K562 (cell line): ENCODE measurements around the gene PCCA. TPM values are rescaled to one million over a fixed set of nuclear protein-coding genes. Genes with fewer than 3 reads are reported as not detected.

Source experiments
- ATAC-seq: fragments of 200-7000 bp; cut with Tn5 transposase; 3 replicates; pipeline ENCODE4 v1.9.1; 2020; ENCODE audit warnings: moderate library complexity
- BruUV-seq: library from RNA; stranded (reverse); fragments of 400-500 nt; replicated peaks from 2 replicates; lab custom pipeline; 2021; lab: Mats Ljungman, UMichigan
- CTCF ChIA-PET: fragments of 300-600 bp; formaldehyde crosslinking; extraction: SDS; loops from one replicate; lab custom pipeline; 2021; ENCODE audit warnings: low intra/inter-chr PET ratio; lab: Yijun Ruan, JAX
- POLR2A ChIA-PET: fragments of 300-600, 350-650 bp; sonication (Branson Sonifier 250); formaldehyde crosslinking; extraction: SDS; loops from one replicate; lab custom pipeline; 2021; ENCODE audit warnings: antibody characterized with exemption, inconsistent platforms; lab: Yijun Ruan, JAX
- DNase-seq, 4 experiments: peaks; one replicate each; pipeline versions ENCODE4 v3.0.0 to v3.0.0-alpha.2; 2011 to 2018; ENCODE audit warnings: low spot score in 3 of 4, mixed read lengths in 3 of 4; ENCODE audit errors: extremely low read depth in 1 of 4
- FAIRE-seq: peaks from 2 replicates; lab custom pipeline; 2011; peaks lifted over from hg19 to GRCh38; lab: Jason Lieb, UNC
- H2AFZ ChIP-seq: 2 replicates; pipeline ENCODE4 v1.6.0; 2011; ENCODE audit warnings: low read depth, low read length, control low read depth, inconsistent platforms
- H3K27ac ChIP-seq: fragments of 200-600 bp; 3 replicates; pipeline ENCODE4 v1.8.0; 2011; ENCODE audit warnings: low read depth, mild to moderate bottlenecking, control low read depth, inconsistent platforms, low read length, moderate library complexity, mixed read lengths; ENCODE audit errors: extremely low read depth
- H3K27me3 ChIP-seq, 2 experiments: fragments of 300-600 bp in 1 of 2; 2 replicates in 1 of 2; 3 replicates in 1 of 2; pipeline versions ENCODE4 v1.6.0 to v1.8.0; 2011; ENCODE audit warnings: inconsistent platforms in 2 of 2, low read length in 2 of 2, mild to moderate bottlenecking in 1 of 2, mixed read lengths in 1 of 2, moderate library complexity in 1 of 2; ENCODE audit not compliant: control insufficient read depth in 2 of 2, insufficient read depth in 2 of 2
- H3K36me3 ChIP-seq: fragments of 300-600 bp; 3 replicates; pipeline ENCODE4 v1.8.0; 2011; ENCODE audit warnings: mild to moderate bottlenecking, low read length, inconsistent platforms; ENCODE audit not compliant: control insufficient read depth, insufficient read depth
- H3K4me1 ChIP-seq, 2 experiments: fragments of 200-600 bp in 1 of 2; replicated peaks in 1 of 2; 2 replicates in 1 of 2; 3 replicates in 1 of 2; pipeline versions ENCODE4 v1.5.1 to v1.8.0; 2011; ENCODE audit warnings: inconsistent platforms in 2 of 2, low read length in 2 of 2, mild to moderate bottlenecking in 1 of 2, mixed read lengths in 1 of 2, moderate library complexity in 1 of 2; ENCODE audit not compliant: control insufficient read depth in 2 of 2, insufficient read depth in 2 of 2
- H3K4me2 ChIP-seq: 2 replicates; pipeline ENCODE4 v1.6.1; 2011; ENCODE audit warnings: low read length, control low read depth, inconsistent platforms, mixed read lengths; ENCODE audit not compliant: insufficient read depth
- H3K4me3 ChIP-seq: fragments of 200-600 bp; sonication (generic), shearing (Covaris generic); 2 replicates; pipeline ENCODE4 v1.5.1; 2016; ENCODE audit warnings: control low read depth, inconsistent platforms
- H3K79me2 ChIP-seq: fragments of 200-600 bp; 3 replicates; pipeline ENCODE4 v1.8.0; 2011; ENCODE audit warnings: low read length, inconsistent platforms; ENCODE audit not compliant: control insufficient read depth, insufficient read depth
- H3K9ac ChIP-seq, 2 experiments: 2 replicates each; pipeline versions ENCODE4 v1.6.0 to v1.6.1; 2011; ENCODE audit warnings: low read depth in 2 of 2, low read length in 2 of 2, control low read depth in 1 of 2, inconsistent platforms in 1 of 2, mild to moderate bottlenecking in 1 of 2, mixed read lengths in 1 of 2; ENCODE audit not compliant: insufficient read depth in 1 of 2
- H3K9me1 ChIP-seq: one replicate; pipeline ENCODE4 v1.6.0; 2011; ENCODE audit warnings: inconsistent platforms, mild to moderate bottlenecking, low read length, moderate library complexity; ENCODE audit not compliant: control insufficient read depth, insufficient read depth
- H3K9me3 ChIP-seq: replicated peaks from 2 replicates; pipeline ENCODE4 v1.5.1; 2011; ENCODE audit warnings: low read depth, low read length, inconsistent platforms; ENCODE audit not compliant: control insufficient read depth, insufficient read depth
- H4K20me1 ChIP-seq: replicated peaks from 2 replicates; pipeline ENCODE4 v1.6.1; 2011; ENCODE audit warnings: low read length, inconsistent platforms, mixed read lengths; ENCODE audit not compliant: control insufficient read depth, insufficient read depth
- ASH1L ChIP-seq: fragments of 450-650 bp; IDR thresholded peaks from 2 replicates; pipeline ENCODE4 v1.6.1; 2018; ENCODE audit warnings: borderline replicate concordance, mild to moderate bottlenecking, low read depth; ENCODE audit not compliant: partially characterized antibody
- E4F1 ChIP-seq: fragments of 250-450 bp; sonication (Bioruptor Pico); IDR thresholded peaks from 2 replicates; pipeline ENCODE4 v1.5.0; 2021; ENCODE audit warnings: mild to moderate bottlenecking, borderline replicate concordance
- EZH2 ChIP-seq: IDR thresholded peaks from 2 replicates; pipeline ENCODE4 v1.6.1; 2012; ENCODE audit warnings: low read depth, mild to moderate bottlenecking, inconsistent platforms, low read length, borderline replicate concordance
- ID3 ChIP-seq, 2 experiments: fragments of 250-450 bp in 1 of 2; fragments of 450-650 bp in 1 of 2; sonication (Bioruptor Pico) in 1 of 2; IDR thresholded peaks; 2 replicates each; pipeline versions ENCODE4 v1.6.1 to v1.8.0; 2016 to 2021; ENCODE audit warnings: mild to moderate bottlenecking in 2 of 2, moderate library complexity in 2 of 2, missing compliant biosample characterization in 1 of 2, missing genetic modification characterization in 1 of 2
- RBM25 ChIP-seq: fragments of 200-400 bp; formaldehyde crosslinking; IDR thresholded peaks from 2 replicates; pipeline ENCODE4 v1.6.1; 2018; ENCODE audit warnings: low read length, low read depth, moderate library complexity; ENCODE audit not compliant: severe bottlenecking
- WGBS: fragments of 100-300 bp; shearing (Covaris generic); methylation state at CpG from one replicate; pipeline ENCODE4 v1.1.6; 2016; ENCODE audit warnings: low coverage, mixed read lengths; ENCODE audit not compliant: insufficient coverage; ENCODE audit errors: missing lambda C conversion rate; 5-methylcytosine and 5-hydroxymethylcytosine counted together
- in situ Hi-C: fragments of 300-500 bp; cut with MboI; formaldehyde crosslinking; loops from 4 replicates; pipeline ENCODE4 v1.15.0; 2018; ENCODE audit warnings: inconsistent platforms, mixed read lengths
- intact Hi-C: fragments of 100-400 bp; cut with micrococcal nuclease; formaldehyde crosslinking; loops from 2 replicates; pipeline ENCODE4 v1.14.2; 2022
- polyA plus RNA-seq, 8 experiments: library from polyadenylated mRNA; depleted of rRNA in 4 of 8; stranded (reverse) in 5 of 8; unstranded in 3 of 8; fragments of >200 nt; fragmentation: Nextera tagmentation in 2 of 8; fragmentation: Illumina TruSeq in 1 of 8; extraction: Ambion mirVana in 2 of 8; extraction: Trizol in 1 of 8; gene quantifications; 2 replicates each; pipeline versions ENCODE4 v1.2.1 to v1.2.3, GENCODE V29; 2011 to 2014; ENCODE audit warnings: inconsistent platforms in 1 of 8, missing spikeins in 1 of 8
- total RNA-seq, 7 experiments: library from RNA; depleted of rRNA in 6 of 7; stranded (reverse); fragments of >200 nt in 6 of 7; fragmentation: Illumina TruSeq in 2 of 7; extraction: Trizol in 2 of 7; gene quantifications; 2 replicates each; pipeline versions ENCODE4 v1.2.1 to v1.2.3, GENCODE V29; 2011 to 2021; ENCODE audit warnings: low replicate concordance in 1 of 7

The PCCA gene
- total and polyA plus RNA-seq, 9 of the 15 experiments (the other 6 are each of a cell fraction or from before 2014, with no cell fraction given): 5.2 to 14.1 (median 9.7) TPM

- Histone ChIP-seq H3K9me1 (no peaks in the 10 kb centered on the region), H3K4me2 (no peak overlapping the region), H2AFZ (no peak overlapping the region), H3K4me1 (no peaks in the 10 kb centered on the region), H3K79me2 (no peaks in the 10 kb centered on the region), H3K36me3 (no peaks in the 10 kb centered on the region), H4K20me1 (no peaks in the 10 kb centered on the region), H3K27ac (no peak overlapping the region), H3K9me3 (no peaks in the 10 kb centered on the region), H3K27me3 (no peaks in the 10 kb centered on the region), H3K4me3 (no peak overlapping the region), H3K9ac (no peak overlapping the region)
- ATAC-seq (no peak), FAIRE-seq (no peak), DNase-seq (no peak)
- 16% methylated on average over 2 of the region's 2 CpGs for WGBS
- BruUV-seq: no TSS peak
- CTCF ChIA-PET: no interaction called here
- POLR2A ChIA-PET: no interaction called here
- no peak for TF ChIP-seq RBM25
- TF ChIP-seq E4F1 (CRISPR knock-in tag): no peak
- TF ChIP-seq ASH1L: no peak
- TF ChIP-seq EZH2: no peak
- no peak for TF ChIP-seq ID3 (CRISPR knock-in tag; IDR thresholded peaks at IDR 0.05)
- no peak for TF ChIP-seq ID3 (tag; IDR thresholded peaks at IDR 0.05)
- in situ Hi-C loops: no loop called here
- intact Hi-C loops: no loop called here
These were observed 216.5 kb downstream of the PCCA start for GRCh38 chr13:100305398-100305797.
